ENCODE results near the gene KIF6. TPM values are rescaled to one million over a fixed set of nuclear protein-coding genes. Genes with fewer than 3 reads are reported as not detected.

The KIF6 gene
- total RNA-seq, 1 donor from 2014 or later, result 1.5 TPM

GRCh38 chr6:39654121-39654520 is 71.1 kb downstream of the KIF6 start:
- H3K9me3 Mint-ChIP-seq, result no peaks in the 10 kb centered on the region
- H3K4me3 Mint-ChIP-seq, result no peak overlapping the region
- DNase-seq (ENCODE audit: low read depth, low spot score), result no peak
- peaks cover 38% of the 10 kb centered on the region for H3K4me1 Mint-ChIP-seq
- no peaks in the 10 kb centered on the region for H3K27me3 Mint-ChIP-seq (ENCODE audit: low read depth)
- H3K27ac Mint-ChIP-seq (ENCODE audit: unreplicated experiment), result peak overlapping the region; percentile 76
- H3K36me3 Mint-ChIP-seq (ENCODE audit: low read depth), result no peaks in the 10 kb centered on the region
- TF ChIP-seq, protein P1, sequence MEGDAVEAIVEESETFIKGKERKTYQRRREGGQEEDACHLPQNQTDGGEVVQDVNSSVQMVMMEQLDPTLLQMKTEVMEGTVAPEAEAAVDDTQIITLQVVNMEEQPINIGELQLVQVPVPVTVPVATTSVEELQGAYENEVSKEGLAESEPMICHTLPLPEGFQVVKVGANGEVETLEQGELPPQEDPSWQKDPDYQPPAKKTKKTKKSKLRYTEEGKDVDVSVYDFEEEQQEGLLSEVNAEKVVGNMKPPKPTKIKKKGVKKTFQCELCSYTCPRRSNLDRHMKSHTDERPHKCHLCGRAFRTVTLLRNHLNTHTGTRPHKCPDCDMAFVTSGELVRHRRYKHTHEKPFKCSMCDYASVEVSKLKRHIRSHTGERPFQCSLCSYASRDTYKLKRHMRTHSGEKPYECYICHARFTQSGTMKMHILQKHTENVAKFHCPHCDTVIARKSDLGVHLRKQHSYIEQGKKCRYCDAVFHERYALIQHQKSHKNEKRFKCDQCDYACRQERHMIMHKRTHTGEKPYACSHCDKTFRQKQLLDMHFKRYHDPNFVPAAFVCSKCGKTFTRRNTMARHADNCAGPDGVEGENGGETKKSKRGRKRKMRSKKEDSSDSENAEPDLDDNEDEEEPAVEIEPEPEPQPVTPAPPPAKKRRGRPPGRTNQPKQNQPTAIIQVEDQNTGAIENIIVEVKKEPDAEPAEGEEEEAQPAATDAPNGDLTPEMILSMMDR (conservative IDR thresholded peaks at IDR 0.05), result no peak

- H3K27me3 Mint-ChIP-seq (ENCODE audit: low read depth), result no peaks in the 10 kb centered on the region
- peak; percentile 3 for DNase-seq (ENCODE audit: low read depth, low spot score)
- TF ChIP-seq, protein P1 (conservative IDR thresholded peaks at IDR 0.05), result no peak
- no peaks in the 10 kb centered on the region for H3K36me3 Mint-ChIP-seq (ENCODE audit: low read depth)
- H3K27ac Mint-ChIP-seq (ENCODE audit: unreplicated experiment), result peak overlapping the region; percentile 76
- no peaks in the 10 kb centered on the region for H3K9me3 Mint-ChIP-seq
- H3K4me3 Mint-ChIP-seq, result no peak overlapping the region
- H3K4me1 Mint-ChIP-seq, result peaks cover 38% of the 10 kb centered on the region
These were observed 71.6 kb downstream of the KIF6 start for GRCh38 chr6:39653612-39654011.

- H3K4me3 Mint-ChIP-seq, result no peak overlapping the region
- no peak overlapping the region for H3K27ac Mint-ChIP-seq (ENCODE audit: unreplicated experiment)
- no peaks in the 10 kb centered on the region for H3K9me3 Mint-ChIP-seq
- H3K36me3 Mint-ChIP-seq (ENCODE audit: low read depth), result no peaks in the 10 kb centered on the region
- H3K27me3 Mint-ChIP-seq (ENCODE audit: low read depth), result no peaks in the 10 kb centered on the region
- no peak for DNase-seq (ENCODE audit: low read depth, low spot score)
- peaks cover 46% of the 10 kb centered on the region for H3K4me1 Mint-ChIP-seq
- TF ChIP-seq, protein P1 (conservative IDR thresholded peaks at IDR 0.05), result no peak
These were observed 75.2 kb downstream of the KIF6 start for GRCh38 chr6:39649996-39650395.

GRCh38 chr6:39646751-39647420 is 78.3 kb downstream of the KIF6 start:
- H3K27me3 Mint-ChIP-seq (ENCODE audit: low read depth), result no peaks in the 10 kb centered on the region
- H3K4me1 Mint-ChIP-seq, result peaks cover 22% of the 10 kb centered on the region
- TF ChIP-seq, protein P1 (conservative IDR thresholded peaks at IDR 0.05), result no peak

DNA sequence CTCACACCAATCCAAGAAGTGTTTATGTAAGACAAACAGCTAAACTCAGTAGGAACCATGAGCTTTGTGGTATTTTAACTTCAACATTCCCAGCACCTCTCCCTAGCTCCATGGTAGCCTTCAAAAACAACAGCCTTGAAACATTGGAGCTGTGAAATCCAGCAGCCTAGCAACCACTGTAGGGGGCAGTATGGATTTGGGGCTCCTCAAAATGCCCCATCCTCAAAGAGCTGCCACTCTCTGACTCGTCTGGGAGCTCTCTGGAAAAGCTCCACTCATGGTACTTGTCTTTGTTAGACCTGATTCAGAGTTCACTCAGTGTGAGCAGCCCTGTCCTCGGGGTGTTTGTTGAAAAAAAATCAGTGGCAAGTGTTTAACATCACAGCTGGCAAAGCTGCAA is 82.9 kb downstream of the KIF6 start:
- no peak overlapping the region for H3K4me3 Mint-ChIP-seq
- H3K27me3 Mint-ChIP-seq (ENCODE audit: low read depth), result no peaks in the 10 kb centered on the region
- H3K27ac Mint-ChIP-seq (ENCODE audit: unreplicated experiment), result no peak overlapping the region
- H3K4me1 Mint-ChIP-seq, result peaks cover 6% of the 10 kb centered on the region
- H3K36me3 Mint-ChIP-seq (ENCODE audit: low read depth), result no peaks in the 10 kb centered on the region
- TF ChIP-seq, protein P1 (conservative IDR thresholded peaks at IDR 0.05), result no peak
- no peak for DNase-seq (ENCODE audit: low read depth, low spot score)
- peaks cover 3% of the 10 kb centered on the region for H3K9me3 Mint-ChIP-seq

More at GRCh38 chr6:39646751-39647420, 78.3 kb downstream of the KIF6 start:
- DNase-seq (ENCODE audit: low read depth, low spot score), result no peak
- H3K36me3 Mint-ChIP-seq (ENCODE audit: low read depth), result no peaks in the 10 kb centered on the region
- H3K9me3 Mint-ChIP-seq, result peaks cover under 1% of the 10 kb centered on the region
- no peak overlapping the region for H3K27ac Mint-ChIP-seq (ENCODE audit: unreplicated experiment)
- no peak overlapping the region for H3K4me3 Mint-ChIP-seq
